Stimulated activated CD4-positive, alpha-beta T cell treated with anti-CD3 and anti-CD28 coated beads, Interleukin-1b, Interleukin-23, amount 100 ng/mL, for 4 hours (primary cell): Measurements from ENCODE around the gene TRIM47.

ENCODE experiments used
- DNase-seq, 2 donors: peaks; one replicate each; pipeline ENCODE4 v3.0.0-alpha.2; 2020; ENCODE audit warnings: low read depth in 2 of 2

The TRIM47 gene

DNA sequence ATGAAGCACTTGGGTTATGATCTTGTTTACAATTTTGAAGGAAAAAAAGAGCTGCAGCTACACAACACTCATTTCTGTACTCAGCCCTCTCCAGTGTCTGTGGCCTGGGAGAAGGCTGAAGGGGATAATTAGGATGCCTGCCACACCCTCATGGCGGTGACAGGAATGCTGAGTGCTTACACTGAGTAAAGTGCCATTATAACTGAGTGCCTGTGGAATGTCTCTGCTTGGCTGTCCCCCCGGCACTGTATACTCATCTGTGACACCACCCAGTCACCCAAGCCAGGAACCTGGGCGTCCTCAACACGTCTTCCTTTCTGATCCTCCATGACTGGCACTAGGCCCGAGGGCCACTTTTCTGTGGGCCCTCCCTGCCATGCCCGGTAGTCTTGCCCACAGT, 29.8 kb upstream of the TRIM47 start:
- no peak for DNase-seq

DNA sequence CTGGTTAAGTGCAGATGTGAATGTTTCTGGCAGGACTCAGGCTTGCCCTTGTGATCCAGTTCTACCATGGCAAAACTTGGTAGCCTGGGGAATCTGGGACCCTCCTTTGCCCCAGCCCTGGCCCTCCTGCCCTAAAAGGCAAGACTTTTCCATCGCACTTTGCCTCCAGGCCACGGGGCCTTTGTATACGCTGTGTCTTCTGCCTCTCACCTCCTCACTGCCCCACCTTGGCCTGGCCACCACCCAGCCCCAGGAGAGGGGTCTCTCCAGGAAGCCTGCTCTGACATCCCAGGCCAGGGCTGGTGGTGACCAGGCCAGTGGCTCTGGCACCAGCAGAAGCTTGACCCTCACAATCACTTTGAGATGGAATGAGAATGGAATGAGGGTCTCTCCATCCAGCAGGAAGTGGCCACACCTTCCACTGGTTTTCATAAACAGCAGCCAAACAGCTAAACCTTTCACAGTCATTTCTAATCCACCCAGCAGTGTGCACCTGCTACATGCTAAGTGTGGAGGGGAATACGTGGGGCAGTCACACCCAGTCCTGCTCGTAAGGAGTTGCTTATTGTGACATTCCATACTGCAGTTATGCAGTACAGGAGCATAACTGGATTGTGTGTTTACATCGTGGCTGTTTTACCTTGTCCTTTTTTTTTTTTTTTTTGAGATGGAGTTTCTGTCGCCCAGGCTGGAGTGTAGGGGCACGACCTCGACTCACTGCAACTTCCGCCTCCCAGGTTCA, 27.9 kb upstream of the TRIM47 start:
- DNase-seq = no peak

DNA sequence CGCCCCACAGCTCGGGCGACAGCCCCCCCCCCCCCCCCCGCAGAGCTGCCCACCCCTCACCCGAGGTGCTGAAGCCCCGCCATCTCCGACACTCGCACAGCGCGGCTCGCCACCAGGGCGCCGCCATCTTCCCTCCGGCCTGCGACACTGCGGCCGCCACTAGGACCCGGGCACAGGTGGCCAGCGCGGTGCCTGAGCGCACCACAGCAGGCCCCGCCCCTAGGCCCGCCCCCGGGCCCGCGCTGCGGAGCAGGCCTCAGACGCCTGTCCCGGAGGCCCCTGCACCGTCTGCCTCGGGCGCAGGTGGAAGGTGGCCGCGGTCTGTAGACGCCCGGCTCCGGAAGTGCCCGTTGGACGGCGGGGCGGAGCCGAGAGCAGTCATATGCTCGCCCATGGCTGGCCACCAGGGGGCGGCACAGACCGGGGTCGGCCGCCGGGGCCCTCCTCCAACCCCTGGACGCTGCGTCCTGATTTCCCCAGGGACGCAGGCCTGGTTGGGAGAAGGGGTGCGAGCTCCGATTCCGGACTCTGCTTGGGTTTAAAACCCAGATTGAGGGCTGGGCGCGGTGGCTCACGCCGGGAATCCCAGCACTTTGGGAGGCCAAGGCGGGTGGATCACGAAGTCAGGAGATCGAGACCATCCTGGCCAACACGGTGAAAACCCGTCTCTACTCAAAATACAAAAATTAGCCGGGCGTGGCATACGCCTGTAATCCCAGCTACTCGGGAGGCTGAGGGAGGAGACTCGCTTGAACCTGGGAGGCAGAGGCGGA, 26.6 kb upstream of the TRIM47 start, which contains the start of gene MRPL38:
Gene MRPL38, minus strand, starts transcription at position 136 of the 773 bp plus-strand sequence. Its CDS starts 9 bp downstream, at position 127.
- peak; percentile 87 to 92 for DNase-seq

DNA sequence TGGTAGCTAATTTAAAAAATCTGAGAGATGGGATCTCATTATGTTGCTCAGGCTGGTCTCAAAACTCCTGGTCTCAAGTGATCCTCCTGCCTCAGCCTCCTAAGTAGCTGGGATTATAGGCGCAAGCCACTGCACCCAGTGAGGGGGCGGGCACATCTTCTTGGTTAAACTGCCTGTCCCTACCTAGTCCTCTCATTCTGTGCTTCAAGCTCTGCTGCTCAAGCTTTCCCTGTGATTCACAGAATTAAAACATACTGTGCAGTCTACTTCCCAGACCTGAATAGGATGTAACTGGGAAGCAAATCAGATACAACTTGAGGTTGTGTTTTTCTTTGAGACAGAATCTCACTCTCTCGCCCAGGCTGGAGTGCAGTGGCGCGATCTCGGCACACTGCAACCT, 24.0 kb upstream of the TRIM47 start:
- DNase-seq = no peak

- no peak for DNase-seq
Measured at GRCh38 chr17:75901727-75902126, 23.3 kb upstream of the TRIM47 start.

- no peak for DNase-seq
Measured at GRCh38 chr17:75900691-75901533, 22.5 kb upstream of the TRIM47 start.

GRCh38 chr17:75899767-75900468, 21.5 kb upstream of the TRIM47 start:
- no peak for DNase-seq

DNA sequence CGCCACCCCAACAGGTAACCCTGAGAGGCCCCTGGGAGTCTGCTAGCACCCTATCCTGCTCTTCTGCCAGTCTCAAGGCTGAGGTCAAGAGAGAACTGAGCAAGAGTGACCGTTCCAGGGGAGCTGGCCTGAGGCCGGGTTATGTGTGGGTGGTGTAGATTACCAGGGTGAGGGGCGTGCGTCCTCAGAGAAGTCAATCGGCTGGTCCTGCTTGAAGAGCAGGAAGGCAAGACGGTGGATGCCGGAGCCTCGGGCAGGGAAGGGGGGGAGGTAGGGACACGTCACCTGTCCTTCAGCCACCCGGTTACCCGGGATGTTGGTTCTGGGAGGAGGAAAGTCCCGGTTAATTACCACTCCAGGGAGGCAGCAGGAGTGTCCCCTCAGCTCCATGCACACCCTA, 21.0 kb upstream of the TRIM47 start:
- DNase-seq = no peak

- no peak for DNase-seq
Measured at GRCh38 chr17:75898791-75899190, 20.4 kb upstream of the TRIM47 start.

DNA sequence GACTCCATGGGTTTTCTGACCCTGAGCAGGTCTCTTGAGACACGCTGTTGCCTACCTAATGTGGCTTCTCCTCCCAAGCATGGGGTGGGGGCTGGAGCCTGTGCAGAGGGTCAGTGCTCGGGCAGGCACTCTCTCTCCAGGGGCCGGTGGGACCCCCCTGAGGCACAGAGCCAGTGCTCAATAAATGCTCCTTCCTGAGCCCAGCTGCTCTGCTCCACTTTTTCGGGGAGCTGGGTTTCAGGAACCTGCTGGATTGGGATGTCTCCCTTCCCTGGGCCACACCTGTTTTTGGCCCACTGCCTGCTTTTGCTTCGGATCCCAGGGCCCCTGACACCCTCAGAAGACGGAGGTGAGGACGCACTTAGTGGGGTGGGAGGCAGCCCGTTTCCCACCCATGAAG, 19.7 kb upstream of the TRIM47 start:
- DNase-seq = no peak

DNA sequence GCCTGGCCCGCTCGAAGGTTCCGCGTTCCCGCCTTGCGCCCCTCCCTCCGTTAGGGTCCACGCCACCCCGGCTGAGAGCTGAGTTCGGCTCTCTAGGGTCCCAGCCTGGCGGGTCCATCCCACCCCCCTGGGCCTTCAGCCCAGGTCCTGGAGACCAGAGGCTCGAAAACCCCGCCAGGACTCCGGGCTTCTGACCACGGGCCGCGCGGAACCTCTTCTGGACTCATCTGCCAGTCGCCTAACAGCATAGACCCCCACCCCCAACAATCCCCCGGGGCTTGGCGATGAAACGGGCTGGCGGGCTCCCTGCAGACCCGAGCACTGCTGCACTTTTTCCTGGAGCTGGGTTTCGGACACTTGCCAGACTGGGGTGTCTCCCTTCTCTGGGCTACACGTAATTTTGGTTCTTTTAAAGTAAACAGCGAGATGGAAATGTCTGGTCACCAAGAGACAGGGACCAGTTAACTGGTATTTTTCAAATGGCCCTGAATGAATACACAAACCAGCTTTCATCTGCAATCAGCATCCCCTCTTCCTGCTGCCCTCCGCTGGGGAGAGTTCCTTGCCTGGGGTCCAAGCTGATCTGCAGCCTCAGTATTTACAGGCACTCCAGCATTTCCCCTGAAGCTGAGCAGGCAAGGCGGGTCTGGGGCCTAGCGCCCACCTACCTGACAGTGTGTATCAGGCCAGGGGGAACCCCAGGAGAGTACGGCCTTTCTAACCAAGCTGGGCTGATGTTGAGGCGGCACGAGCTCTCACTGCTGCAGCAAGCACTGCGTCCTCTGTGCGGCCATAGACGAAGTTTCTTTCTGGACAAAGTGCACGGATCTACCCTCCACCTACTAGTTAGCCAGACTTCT, 19.0 kb upstream of the TRIM47 start:
- no peak for DNase-seq

- DNase-seq = peak; percentile 69 to 80
Measured at GRCh38 chr17:75896415-75897159, 18.2 kb upstream of the TRIM47 start, which contains the start of gene TRIM65. TRIM65 (minus strand) TSS chr17:75896951; CDS start chr17:75896937, 14 bp downstream.

DNA sequence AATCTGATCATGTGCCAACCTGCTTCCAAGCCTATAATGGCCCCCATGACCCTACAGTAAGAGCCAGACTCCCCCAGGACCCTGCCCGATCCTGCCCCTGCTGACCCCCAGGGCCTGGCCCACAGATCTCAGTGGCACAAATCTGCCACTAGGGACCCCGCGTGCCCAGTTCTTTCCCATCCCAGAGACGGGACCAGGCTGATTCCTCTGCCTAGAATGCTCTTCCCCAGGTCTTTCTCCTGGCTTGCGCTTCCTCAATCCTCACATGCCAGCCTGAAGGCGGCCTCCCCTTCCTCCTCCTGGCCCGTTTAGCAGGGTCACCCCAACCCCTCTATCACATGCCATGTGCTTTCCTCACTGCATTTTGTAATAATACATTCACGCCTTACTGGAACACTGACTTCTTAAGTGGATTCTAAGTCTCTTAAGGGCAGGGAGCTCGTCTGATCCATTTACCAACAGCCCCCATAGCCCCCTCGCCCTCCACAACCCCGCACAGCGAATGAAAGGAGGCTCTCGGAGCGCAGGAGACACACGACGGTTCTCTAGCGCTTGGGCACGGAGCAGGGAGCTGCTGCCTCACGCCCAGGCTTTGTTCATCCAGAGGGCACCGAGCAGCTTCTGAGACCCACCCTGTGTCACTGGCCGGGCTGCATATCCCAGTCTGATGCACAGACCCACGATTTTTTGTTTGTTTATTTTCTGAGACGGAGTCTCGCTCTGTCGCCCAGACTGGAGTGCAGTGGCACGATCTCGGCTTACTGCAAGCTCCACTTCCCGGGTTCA, 17.2 kb upstream of the TRIM47 start:
- no peak for DNase-seq

GRCh38 chr17:75894049-75894733, 15.8 kb upstream of the TRIM47 start:
- no peak for DNase-seq

DNA sequence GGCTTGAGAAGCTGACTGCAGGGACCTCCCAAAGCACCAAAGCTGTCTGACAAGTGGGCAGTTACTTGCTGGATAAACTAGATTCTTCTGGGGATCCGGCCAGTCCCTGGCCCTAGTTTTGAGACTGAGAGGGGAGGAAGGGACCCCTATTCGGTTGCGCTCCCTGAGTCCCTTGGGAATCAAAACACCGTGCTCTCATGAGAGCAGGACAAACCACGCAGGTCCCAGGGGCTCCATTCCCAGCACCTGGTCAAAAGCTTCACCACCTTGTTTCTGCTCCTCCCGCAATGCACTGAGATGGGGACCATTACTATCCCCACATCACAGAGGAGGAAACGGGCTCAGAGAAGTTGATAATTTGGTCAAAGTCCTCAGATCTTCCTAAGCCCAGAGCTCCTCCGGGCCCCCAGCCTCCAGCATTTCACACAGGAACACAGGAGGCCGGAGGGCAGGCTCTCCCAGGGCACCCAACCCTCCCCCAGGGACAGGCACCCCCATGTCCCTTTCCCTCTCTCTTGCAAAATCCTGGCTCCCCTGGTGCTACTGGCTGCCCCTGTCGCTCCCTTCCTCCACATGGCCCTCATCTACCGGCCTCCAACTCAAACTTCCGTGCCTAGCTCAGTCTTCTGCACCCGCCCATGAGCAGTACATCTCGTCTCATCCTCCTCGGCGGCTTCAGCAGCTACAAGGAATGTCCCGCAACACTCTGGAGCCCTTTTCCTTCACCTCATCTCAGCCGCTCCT, 15.1 kb upstream of the TRIM47 start:
- DNase-seq = no peak

GRCh38 chr17:75892556-75893224, 14.3 kb upstream of the TRIM47 start:
- no peak for DNase-seq
